Tibial nerve (tissue), 3 donors: ENCODE measurements around the gene OR7E24.
"Not testable (repeated sequence)": the region's sequence is repeated elsewhere in the genome, so short reads cannot be mapped to it uniquely, and the experiment has no call there.

Source experiments
- CTCF ChIP-seq, 5 experiments: fragments of 200-600 bp in 3 of 5; fragments of 450-650 bp in 2 of 5; sonication (generic) in 3 of 5; IDR thresholded peaks; one replicate each; pipeline ENCODE4 v1.5.1; 2016 to 2019; ENCODE audit warnings: antibody characterized with exemption in 5 of 5, mild to moderate bottlenecking in 3 of 5, moderate library complexity in 2 of 5
- POLR2A ChIP-seq, 2 donors: fragments of 450-650 bp; IDR thresholded peaks; one replicate each; pipeline ENCODE4 v1.6.1; 2017; ENCODE audit warnings: antibody characterized with exemption in 2 of 2, mild to moderate bottlenecking in 2 of 2, moderate library complexity in 2 of 2

DNA sequence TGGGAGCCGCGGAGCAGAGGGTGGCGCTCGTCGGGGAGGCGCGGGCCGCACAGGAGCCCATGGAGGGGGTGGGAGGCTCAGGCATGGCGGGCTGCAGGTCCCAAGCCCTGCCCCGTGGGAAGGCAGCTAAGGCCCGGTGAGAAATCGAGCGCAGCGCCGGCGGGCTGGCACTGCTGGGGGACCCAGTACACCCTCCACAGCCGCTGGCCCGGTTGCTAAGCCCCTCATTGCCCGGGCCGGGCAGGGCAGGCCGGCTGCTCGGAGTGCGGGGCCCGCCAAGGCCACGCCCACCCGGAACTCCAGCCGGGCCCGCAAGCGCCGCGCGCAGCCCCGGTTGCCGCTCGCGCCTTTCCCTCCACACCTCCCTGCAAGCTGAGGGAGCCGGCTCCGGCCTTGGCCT lies 32.8 kb downstream of the OR7E24 start:
- TF ChIP-seq CTCF, POLR2A (IDR thresholded peaks at IDR 0.05): not testable (repeated sequence)
